HAP-1 (cell line): ENCODE measurements around the gene PSTPIP1.

Experiments used
- DNase-seq, 2 experiments: peaks; one replicate each; pipeline ENCODE4 v3.0.0-alpha.2; 2016 to 2020; ENCODE audit warnings: low spot score in 2 of 2
- H3K27me3 ChIP-seq: fragments of 250-450 bp; sonication (Bioruptor Pico); 2 replicates; pipeline ENCODE4 v1.5.1; 2020; ENCODE audit warnings: low read depth, mild to moderate bottlenecking, moderate library complexity
- H3K36me3 ChIP-seq: fragments of 250-450 bp; sonication (Bioruptor Pico); replicated peaks from 2 replicates; pipeline ENCODE4 v1.5.1; 2020; ENCODE audit warnings: mild to moderate bottlenecking
- H3K4me1 ChIP-seq: fragments of 250-450 bp; sonication (Bioruptor Pico); 2 replicates; pipeline ENCODE4 v1.5.1; 2020; ENCODE audit warnings: mild to moderate bottlenecking
- H3K4me3 ChIP-seq: fragments of 250-450 bp; sonication (Bioruptor Pico); 2 replicates; pipeline ENCODE4 v1.5.1; 2020; ENCODE audit warnings: mild to moderate bottlenecking, moderate library complexity
- H3K9me3 ChIP-seq: fragments of 250-450 bp; sonication (Bioruptor Pico); 2 replicates; pipeline ENCODE4 v1.5.1; 2020; ENCODE audit warnings: mild to moderate bottlenecking, moderate library complexity
- in situ Hi-C: fragments of 300-500 bp; cut with MboI; formaldehyde crosslinking; loops from 3 replicates; pipeline ENCODE4 v1.14.3; 2020; ENCODE audit warnings: low sequenced_read_pairs, inconsistent platforms, mixed read lengths

The PSTPIP1 gene

GRCh38 chr15:76999996-77000395, 5.1 kb downstream of the PSTPIP1 start:
- H3K4me1 ChIP-seq: no peaks in the 10 kb centered on the region
- H3K27me3 ChIP-seq: peaks cover 7% of the 10 kb centered on the region; the same call in 1 of the 2 replicates
- no peaks in the 10 kb centered on the region for H3K36me3 ChIP-seq
- no peak for DNase-seq
- in situ Hi-C loops: no loop called here
- H3K9me3 ChIP-seq: no peaks in the 10 kb centered on the region
- no peak overlapping the region for H3K4me3 ChIP-seq

- H3K27me3 ChIP-seq: peaks cover 7% of the 10 kb centered on the region
- no peak for DNase-seq
- no peaks in the 10 kb centered on the region for H3K4me1 ChIP-seq
- H3K36me3 ChIP-seq: no peaks in the 10 kb centered on the region
- no peaks in the 10 kb centered on the region for H3K9me3 ChIP-seq
- in situ Hi-C loops: no loop called here
- no peak overlapping the region for H3K4me3 ChIP-seq
Measured at GRCh38 chr15:77001351-77001750, 6.4 kb downstream of the PSTPIP1 start.

GRCh38 chr15:77001966-77002365, 7.0 kb downstream of the PSTPIP1 start:
- in situ Hi-C loops: no loop called here
- H3K36me3 ChIP-seq: no peaks in the 10 kb centered on the region
- no peaks in the 10 kb centered on the region for H3K4me1 ChIP-seq
- H3K9me3 ChIP-seq: no peaks in the 10 kb centered on the region
- no peak overlapping the region for H3K4me3 ChIP-seq
- peaks cover 12% of the 10 kb centered on the region for H3K27me3 ChIP-seq
- DNase-seq: no peak

GRCh38 chr15:77002436-77002835, 7.5 kb downstream of the PSTPIP1 start:
- Histone ChIP-seq H3K9me3 (no peaks in the 10 kb centered on the region), H3K27me3 (peaks cover 12% of the 10 kb centered on the region), H3K4me1 (no peaks in the 10 kb centered on the region), H3K36me3 (no peaks in the 10 kb centered on the region), H3K4me3 (no peak overlapping the region)
- no peak for DNase-seq
- in situ Hi-C loops: no loop called here

- H3K9me3 ChIP-seq: no peaks in the 10 kb centered on the region
- H3K27me3 ChIP-seq: peaks cover 11% of the 10 kb centered on the region
- no peak overlapping the region for H3K4me3 ChIP-seq
- in situ Hi-C loops: no loop called here
- no peaks in the 10 kb centered on the region for H3K36me3 ChIP-seq
- no peaks in the 10 kb centered on the region for H3K4me1 ChIP-seq
- no peak for DNase-seq
Measured at GRCh38 chr15:77002954-77003912, 8.3 kb downstream of the PSTPIP1 start.

GRCh38 chr15:77004189-77004588, 9.3 kb downstream of the PSTPIP1 start:
- Histone ChIP-seq H3K4me3 (no peak overlapping the region), H3K4me1 (no peaks in the 10 kb centered on the region), H3K36me3 (no peaks in the 10 kb centered on the region), H3K9me3 (no peaks in the 10 kb centered on the region), H3K27me3 (peaks cover 5% of the 10 kb centered on the region; the same call in 1 of the 2 replicates)
- in situ Hi-C loops: no loop called here
- no peak for DNase-seq

GRCh38 chr15:77009176-77009575, 14.2 kb downstream of the PSTPIP1 start:
- no peak overlapping the region for H3K4me3 ChIP-seq
- in situ Hi-C loops: no loop called here
- H3K36me3 ChIP-seq: no peaks in the 10 kb centered on the region
- DNase-seq: no peak
- no peaks in the 10 kb centered on the region for H3K9me3 ChIP-seq
- no peaks in the 10 kb centered on the region for H3K4me1 ChIP-seq
- H3K27me3 ChIP-seq: peaks cover 5% of the 10 kb centered on the region; the same call in 1 of the 2 replicates

GRCh38 chr15:77009646-77010311, 14.9 kb downstream of the PSTPIP1 start:
- no peaks in the 10 kb centered on the region for H3K4me1 ChIP-seq
- in situ Hi-C loops: no loop called here

GRCh38 chr15:77010312-77010686, 15.4 kb downstream of the PSTPIP1 start:
- no peak for DNase-seq
- Histone ChIP-seq H3K27me3 (peaks cover 5% of the 10 kb centered on the region; the same call in 1 of the 2 replicates), H3K36me3 (no peaks in the 10 kb centered on the region), H3K4me3 (no peak overlapping the region), H3K9me3 (no peaks in the 10 kb centered on the region), H3K4me1 (no peaks in the 10 kb centered on the region)
- in situ Hi-C loops: no loop called here

More at GRCh38 chr15:77009646-77010311, 14.9 kb downstream of the PSTPIP1 start:
- H3K9me3 ChIP-seq: no peaks in the 10 kb centered on the region
- no peak for DNase-seq
- no peak overlapping the region for H3K4me3 ChIP-seq
- H3K27me3 ChIP-seq: peaks cover 5% of the 10 kb centered on the region; the same call in 1 of the 2 replicates
- H3K36me3 ChIP-seq: no peaks in the 10 kb centered on the region

GRCh38 chr15:77010857-77011256, 15.9 kb downstream of the PSTPIP1 start:
- no peak overlapping the region for H3K4me3 ChIP-seq
- in situ Hi-C loops: no loop called here
- H3K4me1 ChIP-seq: no peaks in the 10 kb centered on the region
- no peaks in the 10 kb centered on the region for H3K9me3 ChIP-seq
- peaks cover 5% of the 10 kb centered on the region; the same call in 1 of the 2 replicates for H3K27me3 ChIP-seq
- no peak for DNase-seq
- no peaks in the 10 kb centered on the region for H3K36me3 ChIP-seq

GRCh38 chr15:77012117-77012712, 17.3 kb downstream of the PSTPIP1 start:
- no peak for DNase-seq
- H3K4me1 ChIP-seq: no peaks in the 10 kb centered on the region
- no peaks in the 10 kb centered on the region for H3K36me3 ChIP-seq
- H3K27me3 ChIP-seq: no peaks in the 10 kb centered on the region
- in situ Hi-C loops: no loop called here
- H3K9me3 ChIP-seq: no peaks in the 10 kb centered on the region
- H3K4me3 ChIP-seq: no peak overlapping the region

GRCh38 chr15:77012868-77013267, 17.9 kb downstream of the PSTPIP1 start:
- DNase-seq: no peak
- in situ Hi-C loops: no loop called here
- Histone ChIP-seq H3K9me3 (no peaks in the 10 kb centered on the region), H3K27me3 (no peaks in the 10 kb centered on the region), H3K4me3 (no peak overlapping the region), H3K4me1 (no peaks in the 10 kb centered on the region), H3K36me3 (no peaks in the 10 kb centered on the region)

GRCh38 chr15:77013776-77014131, 18.8 kb downstream of the PSTPIP1 start:
- in situ Hi-C loops: no loop called here
- Histone ChIP-seq H3K4me3 (no peak overlapping the region), H3K36me3 (no peaks in the 10 kb centered on the region), H3K27me3 (no peaks in the 10 kb centered on the region), H3K9me3 (no peaks in the 10 kb centered on the region), H3K4me1 (no peaks in the 10 kb centered on the region)
- DNase-seq: no peak
